ENCODE results near the gene ZNF605.

GRCh38 chr12:132899033-132899432 lies 57.1 kb downstream of the ZNF605 start:
- TF ChIP-seq, protein P1, sequence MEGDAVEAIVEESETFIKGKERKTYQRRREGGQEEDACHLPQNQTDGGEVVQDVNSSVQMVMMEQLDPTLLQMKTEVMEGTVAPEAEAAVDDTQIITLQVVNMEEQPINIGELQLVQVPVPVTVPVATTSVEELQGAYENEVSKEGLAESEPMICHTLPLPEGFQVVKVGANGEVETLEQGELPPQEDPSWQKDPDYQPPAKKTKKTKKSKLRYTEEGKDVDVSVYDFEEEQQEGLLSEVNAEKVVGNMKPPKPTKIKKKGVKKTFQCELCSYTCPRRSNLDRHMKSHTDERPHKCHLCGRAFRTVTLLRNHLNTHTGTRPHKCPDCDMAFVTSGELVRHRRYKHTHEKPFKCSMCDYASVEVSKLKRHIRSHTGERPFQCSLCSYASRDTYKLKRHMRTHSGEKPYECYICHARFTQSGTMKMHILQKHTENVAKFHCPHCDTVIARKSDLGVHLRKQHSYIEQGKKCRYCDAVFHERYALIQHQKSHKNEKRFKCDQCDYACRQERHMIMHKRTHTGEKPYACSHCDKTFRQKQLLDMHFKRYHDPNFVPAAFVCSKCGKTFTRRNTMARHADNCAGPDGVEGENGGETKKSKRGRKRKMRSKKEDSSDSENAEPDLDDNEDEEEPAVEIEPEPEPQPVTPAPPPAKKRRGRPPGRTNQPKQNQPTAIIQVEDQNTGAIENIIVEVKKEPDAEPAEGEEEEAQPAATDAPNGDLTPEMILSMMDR (IDR thresholded peaks at IDR 0.05), result no peak
- TF ChIP-seq POLR2A (IDR thresholded peaks at IDR 0.05), result no peak
